ENCODE measurements around the gene ZNF512.

DNA sequence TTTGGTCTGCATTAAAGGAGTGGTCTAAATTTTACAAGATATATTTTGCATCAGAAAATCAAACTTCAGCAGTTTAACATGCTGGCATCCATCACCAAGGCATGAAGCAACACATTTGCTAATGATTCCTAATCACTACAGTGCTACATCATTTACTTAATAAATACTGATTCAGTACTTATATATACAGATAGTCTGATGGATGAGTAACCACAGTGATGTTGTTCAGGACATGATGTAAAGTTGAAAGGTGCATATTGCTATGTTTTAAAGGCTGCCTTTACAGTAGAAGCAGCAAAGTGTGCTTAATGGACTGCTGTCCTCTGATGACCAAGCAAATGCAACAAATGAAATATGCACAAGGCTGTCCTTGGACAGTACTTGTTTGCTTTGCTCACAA lies 69.5 kb downstream of the ZNF512 start:
- TF ChIP-seq, protein P1, sequence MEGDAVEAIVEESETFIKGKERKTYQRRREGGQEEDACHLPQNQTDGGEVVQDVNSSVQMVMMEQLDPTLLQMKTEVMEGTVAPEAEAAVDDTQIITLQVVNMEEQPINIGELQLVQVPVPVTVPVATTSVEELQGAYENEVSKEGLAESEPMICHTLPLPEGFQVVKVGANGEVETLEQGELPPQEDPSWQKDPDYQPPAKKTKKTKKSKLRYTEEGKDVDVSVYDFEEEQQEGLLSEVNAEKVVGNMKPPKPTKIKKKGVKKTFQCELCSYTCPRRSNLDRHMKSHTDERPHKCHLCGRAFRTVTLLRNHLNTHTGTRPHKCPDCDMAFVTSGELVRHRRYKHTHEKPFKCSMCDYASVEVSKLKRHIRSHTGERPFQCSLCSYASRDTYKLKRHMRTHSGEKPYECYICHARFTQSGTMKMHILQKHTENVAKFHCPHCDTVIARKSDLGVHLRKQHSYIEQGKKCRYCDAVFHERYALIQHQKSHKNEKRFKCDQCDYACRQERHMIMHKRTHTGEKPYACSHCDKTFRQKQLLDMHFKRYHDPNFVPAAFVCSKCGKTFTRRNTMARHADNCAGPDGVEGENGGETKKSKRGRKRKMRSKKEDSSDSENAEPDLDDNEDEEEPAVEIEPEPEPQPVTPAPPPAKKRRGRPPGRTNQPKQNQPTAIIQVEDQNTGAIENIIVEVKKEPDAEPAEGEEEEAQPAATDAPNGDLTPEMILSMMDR (IDR thresholded peaks at IDR 0.05): no peak
- TF ChIP-seq POLR2A (IDR thresholded peaks at IDR 0.05) (no peak), POLR2AphosphoS5 (IDR thresholded peaks at IDR 0.05) (no peak)
